ENCODE results near the gene KDELR1. TPM values are rescaled to one million over a fixed set of nuclear protein-coding genes. Genes with fewer than 3 reads are reported as not detected.
A peak's percentile ranks its signal among the peaks of the same experiment; 100 is the strongest.

Gene KDELR1
- total RNA-seq, 1 experiment from 2014 or later = 375 TPM

DNA sequence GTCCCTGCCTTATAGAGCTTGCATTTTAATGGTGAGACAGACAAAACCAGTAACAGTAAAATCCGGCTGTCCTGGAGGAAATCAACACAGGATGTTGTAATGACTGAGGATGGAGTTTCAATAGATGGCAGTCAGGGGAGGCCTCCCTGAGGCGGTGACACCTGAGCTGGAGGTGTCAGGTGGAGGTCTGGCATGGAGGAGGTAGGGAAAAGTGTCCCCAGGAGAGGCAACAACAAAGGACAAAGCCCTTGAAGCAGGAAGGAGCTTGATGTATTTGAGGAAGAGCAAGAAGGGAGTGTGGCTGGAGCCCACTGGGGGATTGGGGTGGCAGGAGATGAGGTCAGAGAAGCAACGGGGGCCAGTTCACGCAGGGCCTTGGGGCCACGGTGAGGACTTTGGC is 9.9 kb upstream of the KDELR1 start:
- peaks cover 10% of the 10 kb centered on the region for H3K9me3 Mint-ChIP-seq (ENCODE audit: unreplicated experiment)
- Histone ChIP-seq H3K9me3 (no peaks in the 10 kb centered on the region), H3K36me3 (ENCODE audit: control insufficient read depth, insufficient read depth, low read length) (no peaks in the 10 kb centered on the region), H3K4me1 (peaks cover 28% of the 10 kb centered on the region), H3K27me3 (replicated peaks; ENCODE audit: control insufficient read depth, insufficient read depth, low read length) (no peaks in the 10 kb centered on the region), H3K4me3 (ENCODE audit: low read depth, low read length) (no peak overlapping the region)
- DNase-seq = no peak
- ChIA-PET CTCF (interaction anchor here (0.6 to 3.4 kb wide), 3 partner anchors 8 to 80 kb away, joined by 6 to 9 read pairs (median 6); partner anchors contain the start of genes GRIN2D and KDELR1), POLR2A (no interaction called here)
- no TSS peak for BruUV-seq (replicated peaks)
- peaks cover 21% of the 10 kb centered on the region for H3K36me3 Mint-ChIP-seq (ENCODE audit: insufficient read depth, unreplicated experiment)
- H3K4me1 Mint-ChIP-seq (ENCODE audit: low read depth, unreplicated experiment) = peaks cover 44% of the 10 kb centered on the region
- no peak overlapping the region for H3K4me3 Mint-ChIP-seq (ENCODE audit: unreplicated experiment)
- intact Hi-C loops (cut with micrococcal nuclease; ENCODE audit: unreplicated experiment) = loop anchor here (2.0 kb wide), 1 partner anchor 44 kb away; the partner anchor contains the start of gene GRWD1
- TF ChIP-seq, protein P1, sequence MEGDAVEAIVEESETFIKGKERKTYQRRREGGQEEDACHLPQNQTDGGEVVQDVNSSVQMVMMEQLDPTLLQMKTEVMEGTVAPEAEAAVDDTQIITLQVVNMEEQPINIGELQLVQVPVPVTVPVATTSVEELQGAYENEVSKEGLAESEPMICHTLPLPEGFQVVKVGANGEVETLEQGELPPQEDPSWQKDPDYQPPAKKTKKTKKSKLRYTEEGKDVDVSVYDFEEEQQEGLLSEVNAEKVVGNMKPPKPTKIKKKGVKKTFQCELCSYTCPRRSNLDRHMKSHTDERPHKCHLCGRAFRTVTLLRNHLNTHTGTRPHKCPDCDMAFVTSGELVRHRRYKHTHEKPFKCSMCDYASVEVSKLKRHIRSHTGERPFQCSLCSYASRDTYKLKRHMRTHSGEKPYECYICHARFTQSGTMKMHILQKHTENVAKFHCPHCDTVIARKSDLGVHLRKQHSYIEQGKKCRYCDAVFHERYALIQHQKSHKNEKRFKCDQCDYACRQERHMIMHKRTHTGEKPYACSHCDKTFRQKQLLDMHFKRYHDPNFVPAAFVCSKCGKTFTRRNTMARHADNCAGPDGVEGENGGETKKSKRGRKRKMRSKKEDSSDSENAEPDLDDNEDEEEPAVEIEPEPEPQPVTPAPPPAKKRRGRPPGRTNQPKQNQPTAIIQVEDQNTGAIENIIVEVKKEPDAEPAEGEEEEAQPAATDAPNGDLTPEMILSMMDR (IDR thresholded peaks at IDR 0.05; ENCODE audit: insufficient read depth in 1 of 2, low read depth in 1 of 2, low read length in 1 of 2, severe bottlenecking in 1 of 2, unreplicated experiment in 1 of 2) = no peak
- no peak overlapping the region for H3K27ac Mint-ChIP-seq (ENCODE audit: unreplicated experiment)
- H3K27me3 Mint-ChIP-seq (ENCODE audit: insufficient read depth, unreplicated experiment) = no peaks in the 10 kb centered on the region

DNA sequence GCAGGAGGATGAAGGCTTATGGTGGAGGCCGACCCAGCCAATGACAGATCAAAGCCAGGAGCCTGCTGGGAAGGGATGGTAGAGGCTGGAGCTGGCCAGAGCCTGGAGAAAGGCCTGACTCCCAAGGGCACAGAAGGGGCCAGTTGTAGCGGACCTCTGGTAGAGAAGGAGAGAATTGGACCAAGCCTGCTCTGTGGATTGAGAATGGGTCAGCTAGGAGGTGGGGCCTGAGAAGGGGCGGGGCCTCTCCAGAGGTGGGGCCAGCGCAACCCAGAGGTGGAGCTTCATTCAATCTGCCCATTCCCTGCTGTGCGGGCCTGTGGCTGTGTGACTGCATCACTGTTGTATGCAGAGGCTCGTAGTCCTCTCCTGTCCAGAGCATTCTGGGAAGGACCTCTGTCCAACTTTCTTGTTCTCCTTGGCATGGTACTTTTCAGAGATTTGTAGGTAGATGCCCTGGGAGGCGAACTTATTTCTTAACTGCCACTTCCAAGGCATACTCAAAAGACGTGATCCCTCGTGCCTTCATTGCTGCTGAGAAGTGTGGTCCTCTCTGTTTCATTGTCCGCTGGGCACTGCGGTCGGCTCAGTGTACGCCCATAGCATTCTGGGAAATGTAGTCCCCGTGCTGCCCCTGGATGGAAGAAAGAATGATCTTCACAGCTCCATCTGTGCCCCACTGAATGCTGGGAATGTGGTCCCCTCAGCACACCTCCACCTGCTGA is 8.8 kb upstream of the KDELR1 start:
- POLR2A ChIA-PET = interaction anchor here (0.5 to 1.4 kb wide), 6 partner anchors 9 to 158 kb away, joined by 4 to 11 read pairs (median 4); partner anchors contain the start of gene KDELR1
- CTCF ChIA-PET = interaction anchor here (0.5 to 1.4 kb wide), 5 partner anchors 9 to 184 kb away, joined by 3 to 10 read pairs (median 3); partner anchors contain the start of genes GRWD1 and KDELR1
- no peak overlapping the region for H3K4me3 ChIP-seq (ENCODE audit: low read depth, low read length)

More for the DNA sequence above, 8.8 kb upstream of the KDELR1 start:
- Histone ChIP-seq H3K36me3 (ENCODE audit: control insufficient read depth, insufficient read depth, low read length) (no peaks in the 10 kb centered on the region), H3K27me3 (replicated peaks; ENCODE audit: control insufficient read depth, insufficient read depth, low read length) (no peaks in the 10 kb centered on the region), H3K4me1 (peaks cover 26% of the 10 kb centered on the region), H3K9me3 (no peaks in the 10 kb centered on the region)
- Mint-ChIP-seq H3K4me3 (ENCODE audit: unreplicated experiment) (peak overlapping the region; percentile 83), H3K27me3 (ENCODE audit: insufficient read depth, unreplicated experiment) (no peaks in the 10 kb centered on the region), H3K9me3 (ENCODE audit: unreplicated experiment) (peaks cover 10% of the 10 kb centered on the region), H3K36me3 (ENCODE audit: insufficient read depth, unreplicated experiment) (peaks cover 21% of the 10 kb centered on the region), H3K27ac (ENCODE audit: unreplicated experiment) (peak overlapping the region; percentile 27), H3K4me1 (ENCODE audit: low read depth, unreplicated experiment) (peaks cover 44% of the 10 kb centered on the region)
- BruUV-seq (replicated peaks) = no TSS peak
- intact Hi-C loops (cut with micrococcal nuclease; ENCODE audit: unreplicated experiment) = loop anchor here (2.0 kb wide), 1 partner anchor 45 kb away; the partner anchor contains the start of gene GRWD1
- TF ChIP-seq, protein P1 (IDR thresholded peaks at IDR 0.05; ENCODE audit: insufficient read depth in 1 of 2, low read depth in 1 of 2, low read length in 1 of 2, severe bottlenecking in 1 of 2, unreplicated experiment in 1 of 2) = no peak
- peak; percentile 76 to 81 for DNase-seq
